Measurements from ENCODE around the gene SLC9A9.

- no peak for TF ChIP-seq CTCF (optimal IDR thresholded peaks at IDR 0.05 in 1 of 3, IDR thresholded peaks at IDR 0.05 in 1 of 3, conservative IDR thresholded peaks at IDR 0.05 in 1 of 3; ENCODE audit: extremely low read depth in 1 of 3, insufficient read depth in 2 of 3, low read length in 3 of 3)
- no peak for TF ChIP-seq EZH2 (IDR thresholded peaks at IDR 0.05; ENCODE audit: low read length)
These were observed 591.9 kb downstream of the SLC9A9 start for GRCh38 chr3:143256416-143256815.

All from keratinocyte (primary cell).